DND-41 (cell line): ENCODE results near the gene MRPL36.

Experiments
- EZH2 ChIP-seq: IDR thresholded peaks from 3 replicates; pipeline ENCODE4 v1.6.1; 2012; ENCODE audit warnings: borderline replicate concordance, low read depth, mild to moderate bottlenecking, moderate library complexity, low read length, inconsistent platforms; ENCODE audit not compliant: severe bottlenecking
- TF ChIP-seq, protein P1 (sequence below): IDR thresholded peaks from 2 replicates; pipeline ENCODE4 v1.5.1; 2012; ENCODE audit warnings: borderline replicate concordance, low read length, moderate library complexity, mild to moderate bottlenecking; ENCODE audit not compliant: poor library complexity, severe bottlenecking; ENCODE audit errors: extremely low read depth

DNA sequence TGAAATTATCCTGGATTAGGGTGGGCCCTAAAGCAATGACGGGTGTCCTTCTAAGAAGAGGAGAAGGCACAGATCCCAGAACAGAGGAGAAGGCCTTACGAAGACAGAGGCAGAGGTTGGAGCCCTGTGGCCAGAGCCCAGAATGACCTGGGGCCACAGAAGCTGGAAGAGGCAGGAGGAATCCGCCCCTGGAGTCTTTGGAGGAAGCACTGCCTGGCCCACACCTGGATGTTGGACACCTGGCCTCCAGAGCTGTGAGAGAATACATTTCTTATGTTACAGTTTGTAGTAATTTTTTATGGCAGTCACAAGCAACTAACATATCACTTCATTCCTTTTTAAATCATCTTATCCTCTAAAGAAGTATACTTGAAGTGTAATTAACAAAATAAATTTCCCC lies 8.5 kb downstream of the MRPL36 start:
- TF ChIP-seq, protein P1, sequence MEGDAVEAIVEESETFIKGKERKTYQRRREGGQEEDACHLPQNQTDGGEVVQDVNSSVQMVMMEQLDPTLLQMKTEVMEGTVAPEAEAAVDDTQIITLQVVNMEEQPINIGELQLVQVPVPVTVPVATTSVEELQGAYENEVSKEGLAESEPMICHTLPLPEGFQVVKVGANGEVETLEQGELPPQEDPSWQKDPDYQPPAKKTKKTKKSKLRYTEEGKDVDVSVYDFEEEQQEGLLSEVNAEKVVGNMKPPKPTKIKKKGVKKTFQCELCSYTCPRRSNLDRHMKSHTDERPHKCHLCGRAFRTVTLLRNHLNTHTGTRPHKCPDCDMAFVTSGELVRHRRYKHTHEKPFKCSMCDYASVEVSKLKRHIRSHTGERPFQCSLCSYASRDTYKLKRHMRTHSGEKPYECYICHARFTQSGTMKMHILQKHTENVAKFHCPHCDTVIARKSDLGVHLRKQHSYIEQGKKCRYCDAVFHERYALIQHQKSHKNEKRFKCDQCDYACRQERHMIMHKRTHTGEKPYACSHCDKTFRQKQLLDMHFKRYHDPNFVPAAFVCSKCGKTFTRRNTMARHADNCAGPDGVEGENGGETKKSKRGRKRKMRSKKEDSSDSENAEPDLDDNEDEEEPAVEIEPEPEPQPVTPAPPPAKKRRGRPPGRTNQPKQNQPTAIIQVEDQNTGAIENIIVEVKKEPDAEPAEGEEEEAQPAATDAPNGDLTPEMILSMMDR: no peak
- no peak for TF ChIP-seq EZH2
